Measurements from ENCODE around the gene TEAD1.

Gene TEAD1

GRCh38 chr11:12685229-12685628, 11.0 kb downstream of the TEAD1 start:
- no peak for TF ChIP-seq FOXP2 (optimal IDR thresholded peaks at IDR 0.05; ENCODE audit: borderline replicate concordance, extremely low read depth, extremely low read length, insufficient read depth)

DNA sequence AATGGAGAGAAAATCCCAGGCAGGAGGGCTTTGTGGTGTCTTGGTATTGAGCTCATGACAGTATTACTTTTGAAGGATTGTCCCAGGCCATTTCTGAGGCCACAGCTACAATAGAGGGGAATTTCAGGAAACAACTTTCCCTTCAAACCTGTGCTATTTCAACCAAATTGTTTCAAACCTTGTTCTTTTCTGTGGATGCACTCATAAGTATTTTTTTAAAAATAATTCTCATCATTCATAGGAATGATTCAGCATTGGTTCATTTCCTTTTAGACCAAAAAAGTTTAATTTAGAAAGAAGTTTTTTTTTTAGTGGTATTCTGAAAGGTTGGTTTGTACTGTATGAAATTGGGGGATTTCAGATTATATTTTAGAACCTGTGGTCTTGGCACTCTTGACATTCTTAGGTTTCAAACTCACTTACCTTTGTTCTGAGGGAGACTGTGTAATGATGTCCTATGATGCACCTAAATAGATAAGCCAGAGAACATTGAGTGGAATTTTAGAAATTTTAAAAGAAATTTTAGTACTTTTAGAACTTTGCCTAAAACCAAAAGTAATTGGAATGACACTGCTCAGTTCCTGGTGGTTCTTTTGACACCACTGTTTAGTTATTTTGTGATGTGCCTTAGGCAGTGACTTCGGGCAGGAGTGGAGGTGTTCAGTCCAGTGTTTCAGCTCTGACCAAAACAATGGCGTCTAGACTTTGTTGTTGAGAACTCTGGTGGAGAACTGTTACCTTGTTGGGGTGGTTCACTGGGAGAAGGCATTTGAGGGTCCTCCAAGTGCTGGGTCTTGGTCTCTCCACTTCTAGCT, 12.2 kb downstream of the TEAD1 start:
- TF ChIP-seq POLR2AphosphoS5 (IDR thresholded peaks at IDR 0.05; ENCODE audit: low read depth, low read length) = no peak
- TF ChIP-seq FOXP2 (optimal IDR thresholded peaks at IDR 0.05; ENCODE audit: borderline replicate concordance, extremely low read depth, extremely low read length, insufficient read depth) = no peak
- no peak for TF ChIP-seq TAF1 (IDR thresholded peaks at IDR 0.05; ENCODE audit: borderline replicate concordance, insufficient read depth, low read length)
- TF ChIP-seq REST (IDR thresholded peaks at IDR 0.05; ENCODE audit: insufficient read depth in 1 of 2, low read depth in 2 of 2, low read length in 2 of 2) = no peak
- no peak for TF ChIP-seq SIN3A (IDR thresholded peaks at IDR 0.05; ENCODE audit: borderline replicate concordance, insufficient read depth, low read length)

DNA sequence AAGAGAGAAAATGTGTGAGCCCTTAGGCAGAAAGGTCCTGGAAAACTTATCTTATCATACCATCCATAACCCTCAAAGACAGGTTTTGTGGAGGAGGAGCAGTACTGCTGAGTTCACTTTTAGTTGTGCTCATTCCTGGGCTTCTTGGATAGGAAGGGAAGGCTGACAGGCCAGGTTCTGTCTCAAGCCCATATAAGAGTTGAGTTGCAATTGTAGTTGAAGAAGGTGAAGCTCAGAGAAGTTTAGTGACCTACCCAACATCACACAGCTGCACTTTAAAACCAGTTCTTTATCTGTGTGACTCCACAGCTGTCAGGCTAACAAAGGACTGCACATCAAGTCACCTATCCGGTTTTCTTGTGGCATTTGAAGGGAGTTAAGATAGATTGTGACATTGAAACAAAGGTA, 13.0 kb downstream of the TEAD1 start:
- TF ChIP-seq TAF1 (IDR thresholded peaks at IDR 0.05; ENCODE audit: borderline replicate concordance, insufficient read depth, low read length) (no peak), REST (IDR thresholded peaks at IDR 0.05; ENCODE audit: insufficient read depth in 1 of 2, low read depth in 2 of 2, low read length in 2 of 2) (no peak), FOXP2 (optimal IDR thresholded peaks at IDR 0.05; ENCODE audit: borderline replicate concordance, extremely low read depth, extremely low read length, insufficient read depth) (no peak), SIN3A (IDR thresholded peaks at IDR 0.05; ENCODE audit: borderline replicate concordance, insufficient read depth, low read length) (no peak), POLR2AphosphoS5 (IDR thresholded peaks at IDR 0.05; ENCODE audit: low read depth, low read length) (no peak)

GRCh38 chr11:12687740-12688139, 13.5 kb downstream of the TEAD1 start:
- TF ChIP-seq REST (IDR thresholded peaks at IDR 0.05; ENCODE audit: insufficient read depth in 1 of 2, low read depth in 2 of 2, low read length in 2 of 2) = no peak

DNA sequence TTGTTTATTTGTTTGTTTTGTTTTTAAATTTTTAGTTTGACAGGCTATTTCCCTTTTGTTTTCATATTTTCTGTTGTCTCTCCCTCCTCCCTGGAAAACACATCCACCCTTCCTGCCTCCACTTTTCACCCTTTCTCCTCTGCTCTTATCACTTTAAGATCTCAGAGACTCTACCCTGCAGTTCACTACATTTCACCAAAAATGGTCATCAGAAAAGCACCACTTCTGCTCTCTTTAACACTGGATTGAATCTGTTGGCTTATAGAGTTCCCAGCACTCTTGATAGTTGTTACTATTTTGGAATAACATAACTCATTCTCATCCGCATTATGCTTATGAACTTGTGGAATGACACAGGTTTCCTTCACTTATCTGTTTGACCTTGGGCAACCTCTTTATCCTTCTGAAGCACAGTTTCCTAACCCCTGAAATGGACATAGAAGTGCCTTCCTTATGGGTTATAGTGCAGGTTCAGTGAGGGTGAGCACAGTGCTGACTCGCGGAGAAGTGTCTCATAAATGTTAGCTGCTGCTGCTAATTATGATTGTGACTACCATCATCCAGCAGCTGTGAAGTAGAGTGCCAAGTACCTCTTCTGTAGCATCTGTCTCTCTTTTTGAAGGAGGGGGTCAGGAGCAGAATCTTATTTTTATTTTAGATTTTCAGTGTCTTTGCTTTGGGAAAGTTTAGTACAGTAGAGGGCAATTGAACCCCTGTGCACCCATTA, 15.0 kb downstream of the TEAD1 start:
- no peak for TF ChIP-seq SIN3A (IDR thresholded peaks at IDR 0.05; ENCODE audit: borderline replicate concordance, insufficient read depth, low read length)
- TF ChIP-seq POLR2AphosphoS5 (IDR thresholded peaks at IDR 0.05; ENCODE audit: low read depth, low read length) = no peak
- TF ChIP-seq TAF1 (IDR thresholded peaks at IDR 0.05; ENCODE audit: borderline replicate concordance, insufficient read depth, low read length) = no peak
- TF ChIP-seq FOXP2 (optimal IDR thresholded peaks at IDR 0.05; ENCODE audit: borderline replicate concordance, extremely low read depth, extremely low read length, insufficient read depth) = no peak
- TF ChIP-seq REST (IDR thresholded peaks at IDR 0.05; ENCODE audit: insufficient read depth in 1 of 2, low read depth in 2 of 2, low read length in 2 of 2) = no peak
